Hematopoietic multipotent progenitor cell treated with erythropoietin and hydrocortisone succinate and interleukin-3 and kit ligand, for 8 days (in vitro differentiated cells): ENCODE results near the gene DMXL1.
"Not testable (repeated sequence)": the region's sequence is repeated elsewhere in the genome, so short reads cannot be mapped to it uniquely, and the experiment has no call there.

Source experiments
- DNase-seq: peaks from one replicate; pipeline ENCODE4 v3.0.0-alpha.2; 2015

DMXL1 gene

GRCh38 chr5:119063579-119064379 lies 7.1 kb upstream of the DMXL1 start:
- peak; percentile 69 for DNase-seq

GRCh38 chr5:119067450-119067849 lies 3.4 kb upstream of the DMXL1 start:
- DNase-seq = peak; percentile 18

- no peak for DNase-seq
These were observed 384 bp upstream of the DMXL1 start for GRCh38 chr5:119070578-119070827.

GRCh38 chr5:119071561-119071995 lies 691 bp downstream of the DMXL1 start:
- DNase-seq = peak; percentile 27

GRCh38 chr5:119072496-119072895 lies 1.6 kb downstream of the DMXL1 start:
- no peak for DNase-seq

GRCh38 chr5:119073746-119074337 lies 3.0 kb downstream of the DMXL1 start:
- not testable (repeated sequence) for DNase-seq

- no peak for DNase-seq
These were observed 3.5 kb downstream of the DMXL1 start for GRCh38 chr5:119074419-119074818.

GRCh38 chr5:119075269-119075668 lies 4.4 kb downstream of the DMXL1 start:
- DNase-seq = not testable (repeated sequence)

- no peak for DNase-seq
These were observed 5.2 kb downstream of the DMXL1 start for GRCh38 chr5:119076080-119076479.

GRCh38 chr5:119077444-119077843 lies 6.6 kb downstream of the DMXL1 start:
- DNase-seq = no peak

- DNase-seq = no peak
These were observed 7.4 kb downstream of the DMXL1 start for GRCh38 chr5:119078071-119078846.

- no peak for DNase-seq
These were observed 8.0 kb downstream of the DMXL1 start for GRCh38 chr5:119078861-119079260.

GRCh38 chr5:119079318-119079921 lies 8.5 kb downstream of the DMXL1 start:
- DNase-seq = peak; percentile 56

- DNase-seq = no peak
These were observed 10.0 kb downstream of the DMXL1 start for GRCh38 chr5:119080936-119081335.

GRCh38 chr5:119082691-119083090 lies 11.8 kb downstream of the DMXL1 start:
- DNase-seq = no peak

GRCh38 chr5:119083679-119084078 lies 12.8 kb downstream of the DMXL1 start:
- no peak for DNase-seq

GRCh38 chr5:119088438-119088837 lies 17.6 kb downstream of the DMXL1 start:
- DNase-seq = no peak

- no peak for DNase-seq
These were observed 24.7 kb downstream of the DMXL1 start for GRCh38 chr5:119095611-119096010.

GRCh38 chr5:119105971-119106370 lies 35.1 kb downstream of the DMXL1 start:
- DNase-seq = no peak

GRCh38 chr5:119112151-119112550 lies 41.3 kb downstream of the DMXL1 start:
- no peak for DNase-seq

GRCh38 chr5:119117237-119117636 lies 46.4 kb downstream of the DMXL1 start:
- DNase-seq = no peak

- DNase-seq = no peak
These were observed 47.1 kb downstream of the DMXL1 start for GRCh38 chr5:119118000-119118399.

GRCh38 chr5:119120893-119121292 lies 50.0 kb downstream of the DMXL1 start:
- DNase-seq = no peak

- not testable (repeated sequence) for DNase-seq
These were observed 51.6 kb downstream of the DMXL1 start for GRCh38 chr5:119122474-119122873.
